HL-60/S4 treated with retinoic acid at 250 ng/mL for 4 days and 3 days (cell line): ENCODE results near the gene CPM.
"Not testable (repeated sequence)": the region's sequence is repeated elsewhere in the genome, so short reads cannot be mapped to it uniquely, and the experiment has no call there.

Experiments used
- in situ Hi-C: fragments of 300-500 bp; cut with MboI; formaldehyde crosslinking; loops from 2 replicates; pipeline ENCODE4 v1.7.0; 2022; ENCODE audit warnings: low sequenced_read_pairs

CPM gene

DNA sequence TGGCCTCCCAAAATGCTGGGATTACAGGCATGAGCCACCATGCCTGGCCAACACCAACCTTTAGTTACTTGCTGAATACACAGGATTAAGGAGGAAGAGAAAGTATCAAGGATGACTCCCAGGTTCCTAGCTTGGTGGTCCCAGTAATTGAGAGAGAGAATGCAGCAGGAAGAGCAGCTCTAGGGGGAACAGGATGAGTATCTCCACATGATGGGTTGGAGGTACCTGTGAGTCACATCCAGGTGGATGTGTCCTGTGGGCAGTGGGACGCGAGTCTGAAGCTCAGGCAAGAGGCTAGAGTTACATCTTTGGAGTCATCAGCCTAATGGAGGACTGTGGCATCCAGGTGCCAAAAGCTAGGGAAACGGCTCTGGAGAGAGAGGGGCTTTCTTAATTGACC is 77.9 kb downstream of the CPM start:
- in situ Hi-C loops, result loop anchor here (25.0 kb wide), 1 partner anchor 207 kb away; no protein-coding TSS in a partner anchor

DNA sequence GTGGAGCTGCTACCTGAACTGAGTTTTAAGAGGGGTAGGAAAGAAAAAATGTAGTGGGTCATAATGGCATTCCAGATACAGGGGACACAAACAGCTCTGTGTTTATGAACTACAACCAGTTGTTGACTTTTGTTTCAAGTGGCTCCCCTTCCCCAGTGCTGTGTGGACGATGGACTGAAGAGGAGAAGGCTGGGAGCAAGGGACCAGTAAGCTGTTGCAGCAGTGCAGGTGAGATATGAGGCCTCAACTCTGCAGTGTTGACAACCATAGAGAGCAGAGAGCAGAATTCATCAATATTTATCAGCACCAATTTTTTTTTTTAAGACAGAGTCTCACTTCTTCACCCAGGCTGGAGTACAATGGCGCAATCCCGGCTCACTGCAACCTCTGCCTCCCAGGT is 78.4 kb downstream of the CPM start:
- in situ Hi-C loops, result loop anchor here (25.0 kb wide), 1 partner anchor 208 kb away; no protein-coding TSS in a partner anchor

DNA sequence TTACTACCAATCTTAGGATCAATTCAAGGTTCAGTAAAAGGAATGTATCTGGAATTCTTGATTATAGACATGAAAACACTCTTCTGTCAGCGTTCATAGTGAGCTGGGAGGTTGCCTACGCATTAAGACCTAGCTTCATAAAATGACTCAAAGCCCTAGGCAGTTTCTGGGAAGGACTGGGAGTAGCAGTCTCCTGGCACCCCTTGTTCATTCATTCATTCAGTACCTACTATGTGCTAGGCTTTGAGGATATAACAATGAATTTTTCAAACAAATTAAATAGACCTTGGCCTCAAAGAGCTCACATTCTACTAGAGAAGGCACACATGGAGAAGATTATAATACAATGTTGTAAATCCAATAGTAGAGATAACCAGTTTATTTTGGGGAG is 78.9 kb downstream of the CPM start:
- in situ Hi-C loops, result loop anchor here (25.0 kb wide), 1 partner anchor 208 kb away; no protein-coding TSS in a partner anchor

GRCh38 chr12:68853396-68854077 is 79.4 kb downstream of the CPM start:
- in situ Hi-C loops, result loop anchor here (25.0 kb wide), 1 partner anchor 209 kb away; no protein-coding TSS in a partner anchor

DNA sequence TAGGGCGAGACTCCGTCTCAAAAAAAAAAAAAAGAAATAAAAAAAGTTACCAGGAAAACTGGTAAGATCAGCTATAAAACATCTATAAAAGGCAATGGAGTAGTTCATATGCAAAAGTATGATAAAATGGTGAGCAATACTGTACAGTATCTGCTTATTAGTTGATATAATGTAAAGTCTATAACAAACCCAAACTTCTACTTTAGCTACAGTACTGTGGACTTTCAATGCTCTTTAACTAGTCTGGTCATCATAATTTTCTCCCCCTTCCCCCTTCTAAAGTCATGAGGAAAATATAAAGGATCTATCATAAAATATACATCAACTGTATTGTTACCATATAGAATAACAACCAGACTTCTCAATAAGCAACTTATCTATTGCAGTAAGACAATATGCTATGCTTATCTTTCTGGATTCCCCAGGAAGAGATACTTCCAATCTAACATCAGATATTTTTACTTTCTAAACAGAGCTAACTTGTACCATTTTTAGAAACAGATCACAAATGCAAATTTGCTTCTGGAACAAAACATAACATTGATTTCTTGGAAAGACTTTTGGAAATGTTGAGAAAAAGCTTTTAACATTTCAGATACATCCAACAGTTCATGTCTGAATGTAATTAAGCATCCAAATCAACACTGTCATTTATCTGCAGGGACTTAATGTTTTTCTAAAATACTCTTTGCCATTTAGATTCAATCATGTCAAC is 81.2 kb downstream of the CPM start:
- in situ Hi-C loops, result loop anchor here (25.0 kb wide), 1 partner anchor 211 kb away; no protein-coding TSS in a partner anchor

DNA sequence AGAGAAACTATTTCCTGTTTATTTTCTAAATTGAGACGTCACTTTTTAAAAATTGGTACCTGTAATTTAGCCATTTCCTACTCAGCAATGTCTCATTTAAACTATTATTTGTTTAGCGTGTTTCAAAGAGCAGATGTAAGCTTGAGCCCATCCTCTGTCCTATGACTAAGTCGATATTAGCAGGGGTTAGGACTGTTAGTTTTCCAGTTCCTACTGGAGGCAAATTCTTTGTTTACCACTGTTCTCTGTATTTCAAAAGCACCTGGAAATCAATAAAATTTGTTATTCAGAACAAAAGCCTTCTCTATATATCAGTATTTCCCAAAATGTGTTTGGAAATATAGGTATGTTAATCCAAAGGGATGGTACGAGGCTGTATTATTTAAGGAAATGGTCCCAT is 82.6 kb downstream of the CPM start:
- in situ Hi-C loops, result loop anchor here (25.0 kb wide), 1 partner anchor 212 kb away; no protein-coding TSS in a partner anchor

DNA sequence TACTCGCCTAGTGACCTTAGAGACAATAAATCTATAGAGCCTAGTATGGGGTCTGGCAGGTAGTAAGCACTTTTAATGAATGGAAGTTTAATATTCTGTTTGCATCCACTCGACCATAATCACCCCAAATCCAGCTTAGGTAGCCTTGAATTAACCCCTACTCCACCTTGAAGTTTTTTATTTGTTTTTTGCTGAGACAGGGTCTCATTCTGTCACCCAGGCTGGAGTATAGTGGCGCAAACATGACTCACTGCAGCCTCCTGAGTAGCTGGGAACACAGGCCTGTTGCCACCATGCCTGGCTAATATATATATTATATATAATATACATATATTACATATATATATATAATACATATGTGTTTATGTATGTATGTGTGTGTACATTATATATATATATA is 86.2 kb downstream of the CPM start:
- in situ Hi-C loops, result no loop called here

GRCh38 chr12:68844788-68845695 is 87.9 kb downstream of the CPM start:
- in situ Hi-C loops, result no loop called here

DNA sequence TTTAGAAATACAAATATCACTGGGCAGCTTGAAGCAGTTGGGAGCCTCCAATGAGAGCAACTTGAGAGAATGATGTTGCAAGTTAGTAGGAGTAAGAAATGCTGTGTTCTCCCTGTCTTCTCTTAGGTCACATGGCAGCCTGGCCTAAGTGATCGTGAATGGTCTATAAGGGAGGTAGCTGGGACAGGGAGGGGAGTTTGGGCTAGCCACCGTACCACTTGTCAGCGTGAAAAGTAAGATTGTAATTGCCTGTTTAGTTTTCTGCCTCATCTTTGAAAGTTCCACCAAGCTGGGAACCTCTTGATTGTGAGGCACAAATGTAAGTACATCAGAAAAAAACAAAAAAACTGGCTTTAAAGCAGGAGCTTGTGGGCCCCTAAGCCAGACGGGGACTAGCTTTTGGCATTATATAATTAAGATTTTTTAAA is 88.6 kb downstream of the CPM start:
- in situ Hi-C loops, result no loop called here

- in situ Hi-C loops, result no loop called here
Observed at GRCh38 chr12:68842784-68843567, 90.0 kb downstream of the CPM start.

DNA sequence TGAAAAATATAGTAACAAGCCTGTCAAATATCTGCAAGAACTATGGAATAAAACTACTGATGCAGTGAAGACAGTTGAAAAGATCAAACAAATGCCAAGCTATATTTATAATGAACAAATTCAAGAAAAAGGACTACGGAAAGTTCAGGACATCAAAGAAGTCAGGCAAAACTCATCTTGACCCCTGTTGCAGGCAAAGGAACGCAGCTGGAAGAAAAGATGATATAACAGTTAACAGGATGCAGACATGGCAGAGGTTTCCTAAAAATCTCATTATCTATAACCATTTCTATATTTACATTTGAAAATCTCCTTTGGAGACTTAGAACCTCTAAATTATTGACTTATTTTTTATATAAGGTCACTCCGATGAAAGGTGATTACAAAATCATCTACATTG is 90.8 kb downstream of the CPM start:
- in situ Hi-C loops, result no loop called here

- in situ Hi-C loops, result no loop called here
Observed at GRCh38 chr12:68841717-68842116, 91.3 kb downstream of the CPM start.

GRCh38 chr12:68841175-68841574 is 91.8 kb downstream of the CPM start:
- in situ Hi-C loops, result not testable (repeated sequence)

DNA sequence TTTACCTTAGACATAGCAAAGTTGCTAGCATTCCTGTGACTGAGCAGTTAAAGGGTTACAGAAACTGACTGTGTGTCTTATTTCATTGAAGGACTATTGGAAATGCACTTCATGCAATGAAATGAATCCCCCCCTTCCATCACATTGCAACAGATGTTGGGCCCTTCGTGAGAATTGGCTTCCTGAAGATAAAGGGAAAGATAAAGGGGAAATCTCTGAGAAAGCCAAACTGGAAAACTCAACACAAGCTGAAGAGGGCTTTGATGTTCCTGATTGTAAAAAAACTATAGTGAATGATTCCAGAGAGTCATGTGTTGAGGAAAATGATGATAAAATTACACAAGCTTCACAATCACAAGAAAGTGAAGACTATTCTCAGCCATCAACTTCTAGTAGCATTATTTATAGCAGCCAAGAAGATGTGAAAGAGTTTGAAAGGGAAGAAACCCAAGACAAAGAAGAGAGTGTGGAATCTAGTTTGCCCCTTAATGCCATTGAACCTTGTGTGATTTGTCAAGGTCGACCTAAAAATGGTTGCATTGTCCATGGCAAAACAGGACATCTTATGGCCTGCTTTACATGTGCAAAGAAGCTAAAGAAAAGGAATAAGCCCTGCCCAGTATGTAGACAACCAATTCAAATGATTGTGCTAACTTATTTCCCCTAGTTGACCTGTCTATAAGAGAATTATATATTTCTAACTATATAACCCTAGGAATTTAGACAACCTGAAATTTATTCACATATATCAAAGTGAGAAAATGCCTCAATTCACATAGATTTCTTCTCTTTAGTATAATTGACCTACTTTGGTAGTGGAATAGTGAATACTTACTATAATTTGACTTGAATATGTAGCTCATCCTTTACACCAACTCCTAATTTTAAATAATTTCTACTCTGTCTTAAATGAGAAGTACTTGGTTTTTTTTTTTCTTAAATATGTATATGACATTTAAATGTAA is 93.5 kb downstream of the CPM start:
- in situ Hi-C loops, result no loop called here

GRCh38 chr12:68838046-68838886 is 94.7 kb downstream of the CPM start:
- in situ Hi-C loops, result no loop called here

DNA sequence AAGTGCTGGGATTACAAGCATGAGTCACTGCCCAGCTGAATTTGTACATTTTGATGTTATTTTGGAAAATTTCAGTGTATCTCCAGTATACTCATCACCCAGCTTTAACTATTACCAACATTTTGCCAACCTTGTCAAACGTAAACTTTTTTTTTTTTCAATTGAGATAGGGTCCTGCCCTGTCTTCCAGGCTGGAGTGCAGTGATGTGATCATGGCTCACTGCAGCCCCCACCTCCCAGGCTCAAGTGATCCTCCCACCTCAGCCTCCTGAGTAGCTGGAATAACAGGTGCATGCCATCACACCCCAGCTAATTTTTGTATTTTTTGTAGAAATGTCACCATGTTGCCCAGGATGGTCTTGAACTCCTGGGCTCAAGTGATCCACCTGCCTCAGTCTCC is 95.8 kb downstream of the CPM start:
- in situ Hi-C loops, result no loop called here

DNA sequence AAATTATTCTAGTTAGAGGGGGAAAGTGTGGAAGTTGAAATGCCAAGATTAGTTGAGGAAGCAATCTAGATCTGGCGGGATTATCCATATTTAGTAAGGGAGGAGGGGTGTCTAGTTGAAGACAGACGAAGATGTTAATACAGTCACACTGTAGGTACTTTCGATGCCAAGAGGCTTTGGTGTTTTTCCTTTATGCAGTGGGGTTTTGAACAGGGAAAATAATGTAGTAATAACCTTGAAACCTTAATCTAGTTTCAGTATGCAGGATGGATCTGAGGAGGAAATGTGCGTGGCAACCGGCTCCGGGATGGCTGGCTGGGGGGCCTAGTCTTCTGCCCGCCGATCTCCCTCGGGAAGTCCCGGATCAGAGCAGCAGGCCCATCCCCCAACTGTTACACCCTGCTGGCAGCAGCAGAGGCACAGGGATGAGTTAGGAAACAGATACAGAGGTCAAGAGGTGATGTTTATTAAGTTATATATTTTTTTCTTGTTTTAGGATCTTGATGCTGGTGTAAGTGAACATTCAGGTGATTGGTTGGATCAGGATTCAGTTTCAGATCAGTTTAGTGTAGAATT is 97.5 kb downstream of the CPM start:
- in situ Hi-C loops, result no loop called here

DNA sequence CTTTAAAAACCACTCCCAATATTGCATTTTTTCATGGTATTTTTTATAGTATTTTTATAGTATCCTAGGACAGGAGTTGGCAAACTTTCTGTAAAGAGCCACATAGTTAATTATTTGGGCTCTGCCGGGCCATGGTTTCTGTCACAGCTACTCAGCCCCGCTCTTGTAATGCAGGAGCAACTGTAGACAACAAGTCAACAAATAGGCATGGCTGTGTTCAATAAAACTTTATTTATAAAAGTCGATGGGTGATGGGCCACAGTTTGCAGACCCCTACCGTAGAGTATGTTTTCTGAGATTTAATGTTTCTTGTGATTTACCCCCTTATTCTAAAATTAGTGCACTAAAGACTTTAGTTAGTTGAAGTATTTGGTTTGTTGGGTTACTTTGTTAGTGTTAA is 99.5 kb downstream of the CPM start:
- in situ Hi-C loops, result no loop called here
